ENCODE measurements around the gene OXNAD1.

OXNAD1 gene

GRCh38 chr3:16300881-16301359, 35.9 kb downstream of the OXNAD1 start:
- H3K27ac ChIP-seq (replicated peaks; ENCODE audit: low read length) = no peak overlapping the region
- H2AK5ac ChIP-seq (ENCODE audit: low read depth, low read length) = no peak overlapping the region
- no peak overlapping the region for H2BK5ac ChIP-seq (ENCODE audit: low read length)
- H3K79me1 ChIP-seq (ENCODE audit: low read depth, low read length) = no peaks in the 10 kb centered on the region
- no peak overlapping the region for H2BK15ac ChIP-seq (ENCODE audit: low read length)
- H2BK12ac ChIP-seq (ENCODE audit: low read length) = no peak overlapping the region
- no peak overlapping the region for H3K18ac ChIP-seq (ENCODE audit: low read length)
- no peak overlapping the region for H3K23ac ChIP-seq (ENCODE audit: low read depth, low read length, poor library complexity)
- no peak for DNase-seq (ENCODE audit: low spot score)
- no peak overlapping the region for H3K4me3 ChIP-seq (ENCODE audit: low read length in 2 of 2)
- H3K36me3 ChIP-seq (replicated peaks in 1 of 2; ENCODE audit: control insufficient read depth in 2 of 2, insufficient read depth in 2 of 2, low read length in 2 of 2) = peaks cover 9 to 84% of the 10 kb centered on the region in 2 donors
- no peak overlapping the region for H2BK120ac ChIP-seq (ENCODE audit: low read depth, low read length)
- H3K4ac ChIP-seq (ENCODE audit: low read length) = no peak overlapping the region
- no peak overlapping the region for H3K9ac ChIP-seq (ENCODE audit: low read depth, low read length, poor library complexity)
- H3K14ac ChIP-seq (ENCODE audit: low read length) = no peak overlapping the region
- H3K4me2 ChIP-seq (ENCODE audit: insufficient read depth, low read length, poor library complexity, severe bottlenecking) = no peak overlapping the region
- H4K8ac ChIP-seq (ENCODE audit: low read depth, low read length) = peak overlapping the region; percentile 52
- no peaks in the 10 kb centered on the region for H3K27me3 ChIP-seq (ENCODE audit: control insufficient read depth in 3 of 3, insufficient read depth in 3 of 3, low read depth in 1 of 3, low read length in 3 of 3)
- no peak overlapping the region for H4K91ac ChIP-seq (ENCODE audit: low read depth, low read length, poor library complexity)
- peaks cover 7 to 10% of the 10 kb centered on the region in 2 donors for H3K4me1 ChIP-seq (ENCODE audit: control insufficient read depth in 2 of 2, insufficient read depth in 1 of 2, low read depth in 1 of 2, low read length in 2 of 2)
- no CpG with 5 or more reads among the region's 2 CpGs for WGBS, 2 donors (ENCODE audit: extremely low coverage in 2 of 2, insufficient read length in 2 of 2, insufficient replicate concordance in 1 of 2)
- peaks cover 2 to 21% of the 10 kb centered on the region in 2 donors for H3K9me3 ChIP-seq (replicated peaks in 1 of 2; ENCODE audit: control insufficient read depth in 2 of 2, insufficient read depth in 1 of 2, low read depth in 1 of 2, low read length in 2 of 2)
- H2AFZ ChIP-seq (ENCODE audit: low read length) = no peak overlapping the region

- Histone ChIP-seq H2BK15ac (ENCODE audit: low read length) (no peak overlapping the region), H3K27ac (replicated peaks; ENCODE audit: low read length) (no peak overlapping the region), H2AK5ac (ENCODE audit: low read depth, low read length) (no peak overlapping the region), H3K9me3 (replicated peaks in 1 of 2; ENCODE audit: control insufficient read depth in 2 of 2, insufficient read depth in 1 of 2, low read depth in 1 of 2, low read length in 2 of 2) (peaks cover 2 to 16% of the 10 kb centered on the region in 2 donors), H3K27me3 (ENCODE audit: control insufficient read depth in 3 of 3, insufficient read depth in 3 of 3, low read depth in 1 of 3, low read length in 3 of 3) (no peaks in the 10 kb centered on the region), H4K8ac (ENCODE audit: low read depth, low read length) (no peak overlapping the region), H3K4ac (ENCODE audit: low read length) (no peak overlapping the region), H3K4me1 (ENCODE audit: control insufficient read depth in 2 of 2, insufficient read depth in 1 of 2, low read depth in 1 of 2, low read length in 2 of 2) (peaks cover 7 to 10% of the 10 kb centered on the region in 2 donors), H2BK120ac (ENCODE audit: low read depth, low read length) (no peak overlapping the region), H3K18ac (ENCODE audit: low read length) (no peak overlapping the region), H3K36me3 (replicated peaks in 1 of 2; ENCODE audit: control insufficient read depth in 2 of 2, insufficient read depth in 2 of 2, low read length in 2 of 2) (peaks cover 8 to 84% of the 10 kb centered on the region in 2 donors), H2BK5ac (ENCODE audit: low read length) (no peak overlapping the region), H2BK12ac (ENCODE audit: low read length) (no peak overlapping the region), H3K79me1 (ENCODE audit: low read depth, low read length) (no peaks in the 10 kb centered on the region), H2AFZ (ENCODE audit: low read length) (no peak overlapping the region), H4K91ac (ENCODE audit: low read depth, low read length, poor library complexity) (no peak overlapping the region), H3K4me2 (ENCODE audit: insufficient read depth, low read length, poor library complexity, severe bottlenecking) (no peak overlapping the region), H3K4me3 (ENCODE audit: low read length in 2 of 2) (no peak overlapping the region), H3K14ac (ENCODE audit: low read length) (no peak overlapping the region), H3K23ac (ENCODE audit: low read depth, low read length, poor library complexity) (no peak overlapping the region), H3K9ac (ENCODE audit: low read depth, low read length, poor library complexity) (no peak overlapping the region)
- WGBS, 2 donors (ENCODE audit: extremely low coverage in 2 of 2, insufficient read length in 2 of 2, insufficient replicate concordance in 1 of 2) = no CpG with 5 or more reads among the region's 6 CpGs
- no peak for DNase-seq (ENCODE audit: low spot score)
Observed at GRCh38 chr3:16301507-16301906, 36.5 kb downstream of the OXNAD1 start.

GRCh38 chr3:16302082-16302631, 37.1 kb downstream of the OXNAD1 start:
- whole genome bisulfite sequencing, 2 donors (ENCODE audit: extremely low coverage in 2 of 2, insufficient read length in 2 of 2, insufficient replicate concordance in 1 of 2) = no CpG with 5 or more reads among the region's 6 CpGs
- H2BK120ac ChIP-seq (ENCODE audit: low read depth, low read length) = no peak overlapping the region
- no peak overlapping the region for H3K4ac ChIP-seq (ENCODE audit: low read length)
- no peak overlapping the region for H2AFZ ChIP-seq (ENCODE audit: low read length)
- no peak overlapping the region for H2BK12ac ChIP-seq (ENCODE audit: low read length)
- H3K36me3 ChIP-seq (replicated peaks in 1 of 2; ENCODE audit: control insufficient read depth in 2 of 2, insufficient read depth in 2 of 2, low read length in 2 of 2) = peaks cover 8 to 81% of the 10 kb centered on the region in 2 donors
- peaks cover 2 to 10% of the 10 kb centered on the region in 2 donors for H3K9me3 ChIP-seq (replicated peaks in 1 of 2; ENCODE audit: control insufficient read depth in 2 of 2, insufficient read depth in 1 of 2, low read depth in 1 of 2, low read length in 2 of 2)
- H3K27ac ChIP-seq (replicated peaks; ENCODE audit: low read length) = no peak overlapping the region
- H4K8ac ChIP-seq (ENCODE audit: low read depth, low read length) = no peak overlapping the region
- H3K79me1 ChIP-seq (ENCODE audit: low read depth, low read length) = no peaks in the 10 kb centered on the region
- H3K4me2 ChIP-seq (ENCODE audit: insufficient read depth, low read length, poor library complexity, severe bottlenecking) = no peak overlapping the region
- peaks cover 7 to 10% of the 10 kb centered on the region in 2 donors for H3K4me1 ChIP-seq (ENCODE audit: control insufficient read depth in 2 of 2, insufficient read depth in 1 of 2, low read depth in 1 of 2, low read length in 2 of 2)
- no peak overlapping the region for H4K91ac ChIP-seq (ENCODE audit: low read depth, low read length, poor library complexity)
- no peak overlapping the region for H2BK5ac ChIP-seq (ENCODE audit: low read length)
- H3K27me3 ChIP-seq (ENCODE audit: control insufficient read depth in 3 of 3, insufficient read depth in 3 of 3, low read depth in 1 of 3, low read length in 3 of 3) = no peaks in the 10 kb centered on the region
- no peak for DNase-seq (ENCODE audit: low spot score)
- H3K18ac ChIP-seq (ENCODE audit: low read length) = no peak overlapping the region
- H3K14ac ChIP-seq (ENCODE audit: low read length) = no peak overlapping the region
- no peak overlapping the region for H3K9ac ChIP-seq (ENCODE audit: low read depth, low read length, poor library complexity)
- no peak overlapping the region for H3K23ac ChIP-seq (ENCODE audit: low read depth, low read length, poor library complexity)
- H2AK5ac ChIP-seq (ENCODE audit: low read depth, low read length) = no peak overlapping the region
- no peak overlapping the region for H3K4me3 ChIP-seq (ENCODE audit: low read length in 2 of 2)
- H2BK15ac ChIP-seq (ENCODE audit: low read length) = no peak overlapping the region

GRCh38 chr3:16303037-16303575, 38.1 kb downstream of the OXNAD1 start:
- Histone ChIP-seq H3K9ac (ENCODE audit: low read depth, low read length, poor library complexity) (no peak overlapping the region), H3K4ac (ENCODE audit: low read length) (no peak overlapping the region), H4K8ac (ENCODE audit: low read depth, low read length) (no peak overlapping the region), H2AK5ac (ENCODE audit: low read depth, low read length) (no peak overlapping the region), H3K14ac (ENCODE audit: low read length) (no peak overlapping the region), H2BK5ac (ENCODE audit: low read length) (no peak overlapping the region), H2AFZ (ENCODE audit: low read length) (no peak overlapping the region), H3K27ac (replicated peaks; ENCODE audit: low read length) (no peak overlapping the region), H3K79me1 (ENCODE audit: low read depth, low read length) (no peaks in the 10 kb centered on the region), H4K91ac (ENCODE audit: low read depth, low read length, poor library complexity) (no peak overlapping the region), H3K18ac (ENCODE audit: low read length) (no peak overlapping the region), H3K4me2 (ENCODE audit: insufficient read depth, low read length, poor library complexity, severe bottlenecking) (no peak overlapping the region), H2BK15ac (ENCODE audit: low read length) (no peak overlapping the region), H2BK120ac (ENCODE audit: low read depth, low read length) (no peak overlapping the region), H3K4me1 (ENCODE audit: control insufficient read depth in 2 of 2, insufficient read depth in 1 of 2, low read depth in 1 of 2, low read length in 2 of 2) (peaks cover 7 to 10% of the 10 kb centered on the region in 2 donors), H3K23ac (ENCODE audit: low read depth, low read length, poor library complexity) (no peak overlapping the region), H3K36me3 (replicated peaks in 1 of 2; ENCODE audit: control insufficient read depth in 2 of 2, insufficient read depth in 2 of 2, low read length in 2 of 2) (peaks cover 8 to 79% of the 10 kb centered on the region in 2 donors), H2BK12ac (ENCODE audit: low read length) (no peak overlapping the region), H3K4me3 (ENCODE audit: low read length in 2 of 2) (no peak overlapping the region), H3K9me3 (replicated peaks in 1 of 2; ENCODE audit: control insufficient read depth in 2 of 2, insufficient read depth in 1 of 2, low read depth in 1 of 2, low read length in 2 of 2) (peaks cover 0 to 1% of the 10 kb centered on the region in 2 donors), H3K27me3 (ENCODE audit: control insufficient read depth in 3 of 3, insufficient read depth in 3 of 3, low read depth in 1 of 3, low read length in 3 of 3) (no peaks in the 10 kb centered on the region)
- no CpG with 5 or more reads among the region's 2 CpGs for WGBS, 2 donors (ENCODE audit: extremely low coverage in 2 of 2, insufficient read length in 2 of 2, insufficient replicate concordance in 1 of 2)
- DNase-seq (ENCODE audit: low spot score) = no peak
